AML-193 (cell line): ENCODE measurements around the gene CACNA2D3.

Source experiments
- DNase-seq, 2 experiments: peaks; one replicate each; lab custom pipeline; 2025; lab: John Stamatoyannopoulos, UW

Gene CACNA2D3

GRCh38 chr3:54171509-54171908, 49.2 kb downstream of the CACNA2D3 start:
- no peak for DNase-seq

DNA sequence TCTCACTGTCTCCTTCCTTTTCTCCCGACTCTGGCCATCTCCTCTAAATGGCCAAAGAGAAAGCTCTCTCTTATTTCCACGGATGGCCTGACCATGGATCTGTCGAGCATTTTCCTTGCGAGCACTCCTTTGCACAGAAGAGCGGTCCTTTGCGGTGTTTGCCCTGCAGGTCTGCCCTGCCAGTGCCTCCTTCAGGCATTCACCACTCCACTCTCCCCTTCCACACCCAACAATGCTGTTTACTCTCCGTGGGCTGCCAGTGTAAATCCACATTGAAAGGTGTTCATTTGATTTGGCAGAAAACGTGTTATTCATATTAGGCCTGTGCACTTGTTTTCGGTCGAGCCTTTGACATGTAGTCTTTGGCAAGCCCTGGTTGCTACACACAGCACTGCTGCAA, 49.6 kb downstream of the CACNA2D3 start:
- no peak for DNase-seq

DNA sequence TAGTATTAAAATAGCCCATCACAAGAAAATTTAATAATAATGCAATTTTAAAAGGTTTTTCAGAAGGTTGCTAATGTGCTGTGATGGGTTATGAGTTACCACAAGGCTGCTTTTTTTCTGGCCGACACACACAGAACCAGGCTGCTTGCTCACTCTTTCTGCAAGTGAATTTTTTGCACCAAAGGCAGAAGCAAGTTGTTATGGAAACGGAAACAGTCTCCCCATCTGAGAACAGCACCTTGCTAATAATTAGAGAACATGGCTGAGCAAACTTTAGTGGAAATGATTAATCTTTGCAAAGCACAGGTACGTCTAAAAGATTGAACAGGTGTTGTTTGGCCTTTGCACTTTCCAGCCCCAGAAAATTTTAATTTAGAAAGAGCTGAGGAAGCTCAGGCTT, 51.0 kb downstream of the CACNA2D3 start:
- DNase-seq: no peak

DNA sequence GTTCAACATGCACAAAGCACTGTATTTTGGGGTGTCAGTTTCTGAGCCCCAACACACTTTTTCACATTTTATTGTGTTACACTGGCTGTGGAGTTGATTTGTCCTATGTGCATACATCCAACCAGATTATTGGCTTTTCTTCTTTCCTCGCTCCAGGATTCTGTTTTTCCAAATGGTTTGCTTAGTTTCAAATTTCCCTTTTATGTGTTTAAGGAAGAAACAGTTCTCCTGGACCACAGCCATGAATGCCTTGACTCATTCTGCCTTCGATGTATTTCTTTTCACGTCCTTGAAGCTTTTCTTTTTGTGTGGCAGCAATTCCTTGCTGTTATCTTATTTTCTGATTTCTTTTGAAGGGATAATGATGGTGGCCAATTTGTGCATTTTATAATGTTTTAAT, 53.8 kb downstream of the CACNA2D3 start:
- DNase-seq: no peak

- no peak for DNase-seq
Measured at GRCh38 chr3:54177816-54178215, 55.5 kb downstream of the CACNA2D3 start.

- no peak for DNase-seq
Measured at GRCh38 chr3:54178376-54178775, 56.0 kb downstream of the CACNA2D3 start.

GRCh38 chr3:54180921-54181320, 58.6 kb downstream of the CACNA2D3 start:
- no peak for DNase-seq

- DNase-seq: no peak
Measured at GRCh38 chr3:54182242-54182641, 59.9 kb downstream of the CACNA2D3 start.

GRCh38 chr3:54185740-54186139, 63.4 kb downstream of the CACNA2D3 start:
- DNase-seq: no peak

- DNase-seq: peak; percentile 34 to 43
Measured at GRCh38 chr3:54188176-54188791, 65.9 kb downstream of the CACNA2D3 start.

DNA sequence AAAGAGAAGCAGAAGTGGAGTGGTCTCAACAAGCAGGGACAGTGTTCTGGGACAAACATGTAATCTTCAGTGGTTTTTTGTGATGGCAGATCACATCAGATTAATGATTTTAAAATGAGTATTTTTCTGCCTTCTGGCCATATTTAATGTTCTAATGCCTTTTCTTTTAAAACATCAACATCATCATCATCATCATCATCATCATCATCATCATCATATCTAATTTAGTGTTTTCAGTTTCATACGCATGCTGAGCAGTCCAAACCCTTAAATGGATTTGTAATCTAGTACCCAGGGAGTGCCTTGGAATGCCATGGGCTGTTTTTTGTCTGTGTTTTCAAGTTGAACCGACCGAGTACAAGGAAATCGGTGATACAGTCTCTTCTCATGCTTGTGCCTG, 68.9 kb downstream of the CACNA2D3 start:
- DNase-seq: no peak

DNA sequence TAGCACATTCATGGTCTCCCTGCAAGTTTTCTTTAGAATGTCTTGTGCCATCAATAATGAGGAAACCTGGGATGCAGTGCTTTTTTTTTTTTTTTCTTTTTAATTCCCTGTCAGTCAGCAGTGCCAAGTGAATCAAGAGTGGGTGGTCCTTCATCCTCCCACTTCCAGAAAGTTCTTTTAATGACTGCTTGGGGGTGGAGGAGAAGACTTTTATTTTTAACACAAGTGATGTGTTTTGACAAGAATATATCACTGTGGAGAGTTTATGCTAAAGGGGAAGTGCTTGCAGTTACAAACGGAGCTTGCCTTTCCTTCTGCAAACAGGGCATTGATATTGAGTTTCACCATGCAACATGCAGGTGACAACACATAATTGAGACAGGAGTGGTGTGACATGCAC, 69.7 kb downstream of the CACNA2D3 start:
- no peak for DNase-seq

DNA sequence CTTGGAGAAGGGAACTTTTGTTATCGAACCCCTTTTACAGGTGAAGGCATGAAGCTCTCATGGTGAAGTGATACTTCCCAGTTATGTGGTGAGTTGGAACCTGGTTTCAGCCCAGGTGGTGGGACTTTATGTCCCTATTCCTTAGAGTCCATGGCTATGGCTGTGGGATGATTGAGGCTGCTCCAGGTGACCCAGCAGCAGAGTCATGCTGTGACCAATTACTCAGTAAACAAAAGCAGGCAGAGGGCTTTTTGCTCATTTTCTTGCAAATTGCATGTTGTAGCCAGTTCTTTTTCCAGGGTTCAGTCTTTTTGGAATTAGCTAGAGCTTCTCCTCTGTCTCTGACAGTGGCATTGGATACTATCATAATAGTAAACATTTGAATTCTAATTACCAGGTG, 70.7 kb downstream of the CACNA2D3 start:
- DNase-seq: no peak

DNA sequence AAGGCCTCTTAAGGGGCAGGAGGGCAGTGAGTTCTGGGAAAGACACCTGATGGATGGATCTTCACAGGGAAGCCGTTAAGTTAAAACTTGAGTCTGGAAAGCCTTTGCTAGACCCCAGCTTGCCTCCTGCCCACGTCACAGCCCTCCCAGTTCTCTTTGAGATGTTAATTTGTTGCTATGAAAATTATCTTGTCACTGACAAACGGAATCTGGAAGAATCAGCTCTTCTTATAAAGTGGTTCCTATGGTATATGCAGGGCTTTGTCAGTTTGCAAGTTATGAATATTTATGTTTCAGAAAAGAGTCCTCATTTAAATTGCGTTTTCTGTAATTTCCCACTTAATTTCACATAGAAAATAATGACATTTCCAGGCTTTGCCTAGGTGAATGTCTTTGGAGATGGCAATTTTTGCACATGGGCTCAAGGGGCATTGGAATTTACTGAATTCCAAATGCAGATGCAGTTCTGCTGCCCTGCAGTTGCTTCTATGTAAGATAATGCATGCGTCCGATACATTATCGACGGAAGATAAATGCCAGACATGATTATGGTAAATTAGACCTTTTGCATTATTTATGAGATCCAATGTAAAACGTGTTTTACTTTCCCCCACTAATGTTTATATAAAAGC, 74.1 kb downstream of the CACNA2D3 start:
- DNase-seq: no peak

GRCh38 chr3:54197509-54197908, 75.2 kb downstream of the CACNA2D3 start:
- DNase-seq: no peak

- no peak for DNase-seq
Measured at GRCh38 chr3:54198556-54198955, 76.2 kb downstream of the CACNA2D3 start.

DNA sequence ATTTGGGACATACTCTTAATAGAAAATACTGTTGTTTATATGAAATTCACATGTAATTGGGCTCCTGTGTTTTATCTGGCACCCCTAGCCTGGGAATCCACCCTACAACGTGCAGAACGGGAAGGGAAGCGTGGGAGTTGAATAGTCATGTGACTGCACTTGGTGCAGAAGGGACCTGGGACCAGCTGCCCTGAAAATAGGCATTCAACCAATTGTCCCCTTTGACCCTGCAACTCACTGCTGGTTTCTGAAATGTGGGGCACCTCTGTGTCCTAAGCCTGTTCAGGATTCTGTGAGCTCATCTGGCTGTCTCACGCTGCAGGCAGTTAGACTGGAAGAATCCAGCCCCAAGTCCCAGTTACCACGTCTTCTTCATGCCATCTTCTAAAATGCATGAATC, 79.7 kb downstream of the CACNA2D3 start:
- DNase-seq: no peak

GRCh38 chr3:54202651-54203248, 80.4 kb downstream of the CACNA2D3 start:
- DNase-seq: no peak

GRCh38 chr3:54206874-54207273, 84.5 kb downstream of the CACNA2D3 start:
- no peak for DNase-seq

- DNase-seq: no peak
Measured at GRCh38 chr3:54211097-54211496, 88.7 kb downstream of the CACNA2D3 start.

- no peak for DNase-seq
Measured at GRCh38 chr3:54212723-54213122, 90.4 kb downstream of the CACNA2D3 start.

DNA sequence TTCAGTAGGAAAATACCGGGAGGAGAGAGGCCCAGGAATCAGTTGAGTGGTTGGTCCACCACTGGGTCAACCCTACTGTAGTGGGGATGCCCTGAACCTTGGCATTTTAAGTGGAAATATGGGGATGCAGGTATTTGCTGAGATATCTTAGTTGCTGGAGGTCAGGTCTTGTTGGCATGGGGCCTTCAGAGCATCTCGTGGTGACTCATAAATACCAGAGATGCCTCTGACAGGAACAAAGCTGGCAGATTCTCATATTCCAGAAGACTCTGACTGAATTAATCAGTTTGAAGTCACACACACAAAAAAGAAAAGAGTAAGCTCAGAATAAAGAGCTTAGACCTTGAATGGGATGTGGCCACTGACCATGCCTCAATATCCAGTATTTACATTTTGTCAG, 91.6 kb downstream of the CACNA2D3 start:
- no peak for DNase-seq

GRCh38 chr3:54214845-54215244, 92.5 kb downstream of the CACNA2D3 start:
- DNase-seq: no peak

DNA sequence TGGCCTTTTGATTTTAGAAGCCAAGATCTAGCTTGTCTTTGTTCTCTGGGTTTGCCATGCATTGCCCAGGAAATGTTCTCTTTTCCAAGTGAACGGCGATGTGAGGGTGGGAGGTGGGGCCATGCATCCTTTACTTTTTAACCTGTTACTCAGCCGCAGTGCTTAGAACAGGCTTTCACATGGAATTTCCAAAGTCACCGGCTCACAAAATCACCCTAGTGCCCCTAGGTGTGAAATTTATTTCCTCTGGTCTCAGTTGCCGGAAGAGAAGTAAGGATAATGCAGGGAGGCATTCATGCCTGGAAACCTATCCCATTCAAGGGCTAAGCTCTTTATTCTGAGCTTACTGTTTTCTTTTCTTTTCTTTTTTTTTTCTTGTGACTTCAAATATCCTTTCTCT, 93.2 kb downstream of the CACNA2D3 start:
- DNase-seq: no peak
